NCI-H187 treated with DMSO at 0.1 percent for 48 hours (cell line): ENCODE data around the gene CPSF2.
"Not testable (repeated sequence)": the region's sequence is repeated elsewhere in the genome, so short reads cannot be mapped to it uniquely, and the experiment has no call there.

Experiments
- DNase-seq: peaks from one replicate; lab custom pipeline; 2025; lab: John Stamatoyannopoulos, UW

CPSF2 gene

GRCh38 chr14:92160619-92161018 is 38.9 kb downstream of the CPSF2 start:
- DNase-seq: no peak

GRCh38 chr14:92161521-92161920 is 39.8 kb downstream of the CPSF2 start:
- DNase-seq: no peak

GRCh38 chr14:92164958-92165357 is 43.2 kb downstream of the CPSF2 start:
- DNase-seq: no peak

- DNase-seq: no peak
Measured at GRCh38 chr14:92173668-92174067, 51.9 kb downstream of the CPSF2 start.

GRCh38 chr14:92175811-92176210 is 54.0 kb downstream of the CPSF2 start:
- DNase-seq: no peak

- DNase-seq: no peak
Measured at GRCh38 chr14:92176476-92176875, 54.7 kb downstream of the CPSF2 start.

- DNase-seq: not testable (repeated sequence)
Measured at GRCh38 chr14:92179178-92179577, 57.4 kb downstream of the CPSF2 start.

GRCh38 chr14:92185559-92185958 is 63.8 kb downstream of the CPSF2 start:
- DNase-seq: no peak

- not testable (repeated sequence) for DNase-seq
Measured at GRCh38 chr14:92187616-92188015, 65.8 kb downstream of the CPSF2 start.

GRCh38 chr14:92190768-92191167 is 69.0 kb downstream of the CPSF2 start:
- no peak for DNase-seq

GRCh38 chr14:92198804-92199203 is 77.0 kb downstream of the CPSF2 start:
- DNase-seq: no peak

GRCh38 chr14:92199763-92200162 is 78.0 kb downstream of the CPSF2 start:
- no peak for DNase-seq

- DNase-seq: no peak
Measured at GRCh38 chr14:92203116-92203515, 81.3 kb downstream of the CPSF2 start.

GRCh38 chr14:92204792-92205191 is 83.0 kb downstream of the CPSF2 start:
- DNase-seq: no peak

- DNase-seq: no peak
Measured at GRCh38 chr14:92207012-92207927, 85.5 kb downstream of the CPSF2 start.

GRCh38 chr14:92207928-92208265 is 86.1 kb downstream of the CPSF2 start:
- no peak for DNase-seq

GRCh38 chr14:92209141-92209540 is 87.4 kb downstream of the CPSF2 start:
- no peak for DNase-seq

GRCh38 chr14:92213125-92213524 is 91.4 kb downstream of the CPSF2 start:
- not testable (repeated sequence) for DNase-seq

GRCh38 chr14:92215579-92215978 is 93.8 kb downstream of the CPSF2 start:
- no peak for DNase-seq

GRCh38 chr14:92217936-92218335 is 96.2 kb downstream of the CPSF2 start:
- no peak for DNase-seq
